Jurkat, Clone E6-1 (cell line): ENCODE data around the gene NXPH1.

Experiments
- DNase-seq: peaks from one replicate; pipeline ENCODE4 v3.0.0-alpha.2; 2011; ENCODE audit warnings: low read depth, low spot score
- H3K4me3 ChIP-seq: 2 replicates; pipeline ENCODE4 v1.5.1; 2011; ENCODE audit warnings: mild to moderate bottlenecking, low read length, control low read depth, moderate library complexity

Gene NXPH1

GRCh38 chr7:8773518-8773917, 340.1 kb downstream of the NXPH1 start:
- DNase-seq, result no peak
- H3K4me3 ChIP-seq, result no peak overlapping the region

- no peak overlapping the region for H3K4me3 ChIP-seq
- DNase-seq, result no peak
Observed at GRCh38 chr7:8778459-8778858, 345.1 kb downstream of the NXPH1 start.

DNA sequence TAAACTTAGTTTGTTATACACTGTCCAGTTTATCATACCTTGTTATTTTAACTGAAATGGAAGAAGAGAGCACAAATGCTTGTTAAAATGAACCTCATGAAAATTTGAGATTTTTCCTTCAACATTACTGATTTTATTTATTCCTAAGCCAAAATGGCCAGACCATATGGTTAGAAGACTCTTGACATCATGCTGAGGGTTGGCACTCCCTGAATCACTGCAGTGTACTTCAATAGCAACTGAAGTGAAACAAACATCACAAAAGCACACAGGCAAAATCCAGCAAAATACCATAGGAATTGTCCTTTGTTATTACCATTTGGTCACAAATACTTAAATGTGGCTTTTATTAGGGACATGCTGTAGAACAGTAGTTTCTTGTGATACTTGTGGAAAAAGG, 347.8 kb downstream of the NXPH1 start:
- H3K4me3 ChIP-seq, result no peak overlapping the region
- no peak for DNase-seq

DNA sequence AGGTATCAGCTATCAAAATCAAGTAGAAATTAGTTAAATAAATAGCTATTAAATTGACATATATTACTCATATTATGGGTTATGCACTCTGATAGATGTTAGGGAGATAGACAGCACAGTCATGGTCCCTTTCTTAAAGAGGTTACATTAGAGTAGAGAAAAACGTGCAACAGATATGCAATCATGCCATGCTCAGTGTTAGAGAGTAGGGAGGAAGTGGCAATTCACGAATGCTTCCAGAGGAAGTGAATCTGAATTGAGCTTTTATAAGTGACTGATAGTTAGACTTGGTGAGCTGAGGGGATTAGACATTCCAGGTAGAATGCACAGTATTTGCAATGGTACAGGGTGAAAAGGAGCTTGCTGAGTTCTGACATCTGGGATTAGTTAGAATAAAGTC, 349.8 kb downstream of the NXPH1 start:
- no peak overlapping the region for H3K4me3 ChIP-seq
- DNase-seq, result no peak

DNA sequence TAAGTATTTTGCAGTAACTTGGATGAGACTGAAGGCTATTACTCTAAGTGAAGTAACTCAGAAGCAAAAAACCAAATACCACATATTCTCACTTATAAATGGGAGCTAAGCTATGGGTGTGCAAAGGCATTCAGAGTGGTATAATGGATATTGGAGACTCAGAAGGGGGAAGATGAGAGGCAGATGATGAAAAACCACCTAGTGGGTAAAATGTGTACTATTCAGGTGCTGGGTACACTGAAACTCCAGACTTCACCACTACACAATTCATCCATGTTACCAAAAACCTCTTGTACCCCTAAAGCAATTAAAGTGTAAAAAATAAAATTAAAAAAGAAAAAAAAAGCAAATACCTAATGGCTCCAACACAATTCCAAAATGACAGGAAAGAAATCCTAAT, 351.7 kb downstream of the NXPH1 start:
- DNase-seq, result no peak
- no peak overlapping the region for H3K4me3 ChIP-seq

DNA sequence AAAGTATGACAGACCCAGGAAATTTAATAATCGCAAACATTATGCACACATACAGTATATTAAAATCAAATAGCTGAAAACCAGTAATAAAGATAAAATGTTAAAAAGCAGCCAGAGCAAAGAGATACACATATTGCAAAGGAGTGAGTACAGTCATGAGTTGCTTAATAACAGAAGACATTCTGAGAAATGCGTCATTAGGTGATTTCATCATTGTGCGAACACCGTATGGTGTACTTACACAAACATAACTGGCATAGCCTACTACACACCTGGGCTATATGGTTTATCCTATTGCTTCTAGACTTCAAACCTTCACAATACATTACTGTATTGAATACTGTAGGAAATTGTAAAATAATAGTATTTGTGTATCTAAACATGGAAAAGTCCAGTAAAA, 367.6 kb downstream of the NXPH1 start:
- no peak overlapping the region for H3K4me3 ChIP-seq
- DNase-seq, result no peak
